ENCODE measurements around the gene ZNRF3.

Gene ZNRF3

DNA sequence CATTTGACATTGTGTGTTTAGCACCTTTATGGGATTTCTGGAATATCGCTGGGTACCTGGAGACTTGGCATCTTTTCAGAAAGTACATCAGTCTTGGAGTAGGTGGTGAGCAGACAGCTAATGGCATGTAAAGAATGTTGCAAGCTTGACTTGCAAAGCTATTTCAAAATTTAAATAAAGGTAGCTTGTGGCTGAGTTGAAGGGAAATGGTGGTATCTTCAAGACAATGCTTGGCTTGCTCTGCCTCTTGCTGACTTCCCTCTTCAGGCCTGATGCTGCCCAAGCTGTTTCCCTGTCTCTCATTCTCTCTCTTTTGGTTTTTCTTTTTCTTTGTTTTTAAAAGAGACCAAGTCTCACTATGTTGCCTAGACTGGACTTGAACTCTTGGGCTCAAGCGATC lies 13.2 kb downstream of the ZNRF3 start:
- no peak overlapping the region for H3K4me3 ChIP-seq (ENCODE audit: low read depth, low read length)
- peaks cover 6% of the 10 kb centered on the region for H3K79me2 ChIP-seq (ENCODE audit: control insufficient read depth, insufficient read depth, low read length, unreplicated experiment)
- H3K27me3 ChIP-seq (ENCODE audit: insufficient read depth, low read length), result no peaks in the 10 kb centered on the region
- no peak overlapping the region for H3K27ac ChIP-seq (ENCODE audit: low read depth, low read length)
- H3K36me3 ChIP-seq (ENCODE audit: insufficient read depth, low read length), result no peaks in the 10 kb centered on the region
- H2AFZ ChIP-seq (ENCODE audit: low read length, unreplicated experiment), result no peak overlapping the region
- H3K4me1 ChIP-seq (ENCODE audit: control insufficient read depth, insufficient read depth, low read length, unreplicated experiment), result no peaks in the 10 kb centered on the region

- Histone ChIP-seq H3K27ac (ENCODE audit: low read depth, low read length) (no peak overlapping the region), H3K79me2 (ENCODE audit: control insufficient read depth, insufficient read depth, low read length, unreplicated experiment) (peaks cover 11% of the 10 kb centered on the region)
Measured at GRCh38 chr22:28898233-28898629, 14.9 kb downstream of the ZNRF3 start.

DNA sequence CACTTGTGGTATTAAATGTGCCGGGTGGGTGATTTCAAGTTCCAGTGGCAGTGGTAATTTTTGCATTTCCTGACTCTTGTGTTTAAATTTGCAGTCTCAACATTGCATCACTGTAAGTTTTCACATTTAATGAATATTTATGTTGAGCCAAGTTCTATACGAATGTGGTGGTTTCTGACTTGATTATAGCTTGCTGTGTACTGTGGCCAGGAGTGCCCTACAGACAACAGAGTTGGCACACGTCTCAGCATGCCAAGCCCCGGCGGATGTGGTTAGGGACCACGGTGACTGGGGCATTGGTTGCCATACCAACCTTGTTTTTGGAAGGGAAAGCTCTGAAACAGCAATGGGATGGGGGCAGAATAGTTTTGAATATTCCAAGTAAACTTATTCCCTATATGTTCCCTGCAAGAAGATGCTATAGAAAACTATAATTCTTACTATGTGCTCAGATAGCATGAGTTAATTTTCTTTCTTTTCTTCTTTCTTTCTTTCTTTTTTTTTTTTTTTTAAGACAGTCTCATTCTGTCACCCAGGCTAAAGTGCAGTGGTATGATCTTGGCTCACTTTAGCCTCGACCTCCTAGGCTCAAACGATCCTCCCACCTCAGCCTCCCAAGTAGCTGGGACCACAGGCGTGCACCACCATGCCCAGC lies 16.0 kb downstream of the ZNRF3 start:
- H3K4me3 ChIP-seq (ENCODE audit: low read depth, low read length), result no peak overlapping the region
- H3K27ac ChIP-seq (ENCODE audit: low read depth, low read length), result no peak overlapping the region
- peaks cover 11% of the 10 kb centered on the region for H3K79me2 ChIP-seq (ENCODE audit: control insufficient read depth, insufficient read depth, low read length, unreplicated experiment)
- no peak overlapping the region for H2AFZ ChIP-seq (ENCODE audit: low read length, unreplicated experiment)
- H3K27me3 ChIP-seq (ENCODE audit: insufficient read depth, low read length), result no peaks in the 10 kb centered on the region
- no peaks in the 10 kb centered on the region for H3K36me3 ChIP-seq (ENCODE audit: insufficient read depth, low read length)
- no peaks in the 10 kb centered on the region for H3K4me1 ChIP-seq (ENCODE audit: control insufficient read depth, insufficient read depth, low read length, unreplicated experiment)

More at GRCh38 chr22:28898233-28898629, 14.9 kb downstream of the ZNRF3 start:
- Histone ChIP-seq H2AFZ (ENCODE audit: low read length, unreplicated experiment) (no peak overlapping the region), H3K36me3 (ENCODE audit: insufficient read depth, low read length) (no peaks in the 10 kb centered on the region), H3K4me1 (ENCODE audit: control insufficient read depth, insufficient read depth, low read length, unreplicated experiment) (no peaks in the 10 kb centered on the region), H3K27me3 (ENCODE audit: insufficient read depth, low read length) (no peaks in the 10 kb centered on the region), H3K4me3 (ENCODE audit: low read depth, low read length) (no peak overlapping the region)

- peaks cover 11% of the 10 kb centered on the region for H3K79me2 ChIP-seq (ENCODE audit: control insufficient read depth, insufficient read depth, low read length, unreplicated experiment)
- H3K4me1 ChIP-seq (ENCODE audit: control insufficient read depth, insufficient read depth, low read length, unreplicated experiment), result no peaks in the 10 kb centered on the region
- H3K4me3 ChIP-seq (ENCODE audit: low read depth, low read length), result no peak overlapping the region
- no peak overlapping the region for H2AFZ ChIP-seq (ENCODE audit: low read length, unreplicated experiment)
- H3K36me3 ChIP-seq (ENCODE audit: insufficient read depth, low read length), result no peaks in the 10 kb centered on the region
- H3K27me3 ChIP-seq (ENCODE audit: insufficient read depth, low read length), result no peaks in the 10 kb centered on the region
- no peak overlapping the region for H3K27ac ChIP-seq (ENCODE audit: low read depth, low read length)
Measured at GRCh38 chr22:28900379-28900925, 17.1 kb downstream of the ZNRF3 start.

DNA sequence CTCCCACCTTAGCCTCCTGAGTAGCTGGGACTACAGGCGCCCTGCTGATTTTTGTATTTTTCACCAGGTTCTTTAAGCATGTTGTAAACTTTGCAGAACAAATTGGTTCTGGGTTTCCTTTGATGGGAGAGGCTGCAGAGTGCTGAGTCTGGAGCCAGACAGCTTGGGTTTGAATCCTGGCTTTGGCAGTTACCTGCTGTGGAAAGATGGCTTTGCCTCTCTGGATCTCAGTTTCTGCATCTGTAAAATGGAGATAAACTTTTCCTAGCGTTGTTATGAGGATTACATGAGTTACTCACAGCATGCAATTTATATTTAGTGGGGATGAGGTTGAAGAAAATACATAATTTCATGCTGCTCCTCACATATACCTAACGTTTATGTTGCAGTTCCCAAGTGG lies 19.1 kb downstream of the ZNRF3 start:
- Histone ChIP-seq H3K27me3 (ENCODE audit: insufficient read depth, low read length) (no peaks in the 10 kb centered on the region), H3K79me2 (ENCODE audit: control insufficient read depth, insufficient read depth, low read length, unreplicated experiment) (peaks cover 10% of the 10 kb centered on the region)

GRCh38 chr22:28903080-28903479 lies 19.7 kb downstream of the ZNRF3 start:
- Histone ChIP-seq H3K27ac (ENCODE audit: low read depth, low read length) (no peak overlapping the region), H3K79me2 (ENCODE audit: control insufficient read depth, insufficient read depth, low read length, unreplicated experiment) (peaks cover 11% of the 10 kb centered on the region), H3K4me3 (ENCODE audit: low read depth, low read length) (no peak overlapping the region), H3K4me1 (ENCODE audit: control insufficient read depth, insufficient read depth, low read length, unreplicated experiment) (no peaks in the 10 kb centered on the region), H3K27me3 (ENCODE audit: insufficient read depth, low read length) (no peaks in the 10 kb centered on the region), H3K36me3 (ENCODE audit: insufficient read depth, low read length) (no peaks in the 10 kb centered on the region), H2AFZ (ENCODE audit: low read length, unreplicated experiment) (no peak overlapping the region)

More for the DNA sequence above, 19.1 kb downstream of the ZNRF3 start:
- Histone ChIP-seq H3K36me3 (ENCODE audit: insufficient read depth, low read length) (no peaks in the 10 kb centered on the region), H3K4me3 (ENCODE audit: low read depth, low read length) (no peak overlapping the region), H2AFZ (ENCODE audit: low read length, unreplicated experiment) (no peak overlapping the region), H3K4me1 (ENCODE audit: control insufficient read depth, insufficient read depth, low read length, unreplicated experiment) (no peaks in the 10 kb centered on the region), H3K27ac (ENCODE audit: low read depth, low read length) (no peak overlapping the region)

DNA sequence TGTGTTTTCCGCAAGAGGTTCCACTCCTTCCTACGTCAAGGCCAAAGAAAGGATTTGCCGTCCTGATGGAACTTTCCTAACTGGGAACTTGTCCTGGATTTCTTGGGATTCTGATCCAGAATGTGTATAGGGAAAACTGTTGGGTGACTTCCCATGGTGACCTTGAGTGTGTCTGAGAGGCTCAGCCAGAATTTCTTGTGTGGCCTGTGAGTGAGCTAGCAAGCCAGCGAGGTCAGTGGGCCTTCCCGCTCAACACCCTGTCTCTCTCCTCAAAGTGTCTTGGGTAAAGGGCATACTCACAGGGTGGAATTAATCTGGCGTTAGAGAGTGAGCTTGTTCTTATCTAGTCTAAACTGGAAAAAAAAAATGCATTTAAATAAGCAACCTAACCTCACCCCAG lies 20.4 kb downstream of the ZNRF3 start:
- H3K4me3 ChIP-seq (ENCODE audit: low read depth, low read length), result no peak overlapping the region
- no peak overlapping the region for H2AFZ ChIP-seq (ENCODE audit: low read length, unreplicated experiment)
- no peak overlapping the region for H3K27ac ChIP-seq (ENCODE audit: low read depth, low read length)
- no peaks in the 10 kb centered on the region for H3K36me3 ChIP-seq (ENCODE audit: insufficient read depth, low read length)
- peaks cover 14% of the 10 kb centered on the region for H3K79me2 ChIP-seq (ENCODE audit: control insufficient read depth, insufficient read depth, low read length, unreplicated experiment)
- no peaks in the 10 kb centered on the region for H3K4me1 ChIP-seq (ENCODE audit: control insufficient read depth, insufficient read depth, low read length, unreplicated experiment)
- no peaks in the 10 kb centered on the region for H3K27me3 ChIP-seq (ENCODE audit: insufficient read depth, low read length)

DNA sequence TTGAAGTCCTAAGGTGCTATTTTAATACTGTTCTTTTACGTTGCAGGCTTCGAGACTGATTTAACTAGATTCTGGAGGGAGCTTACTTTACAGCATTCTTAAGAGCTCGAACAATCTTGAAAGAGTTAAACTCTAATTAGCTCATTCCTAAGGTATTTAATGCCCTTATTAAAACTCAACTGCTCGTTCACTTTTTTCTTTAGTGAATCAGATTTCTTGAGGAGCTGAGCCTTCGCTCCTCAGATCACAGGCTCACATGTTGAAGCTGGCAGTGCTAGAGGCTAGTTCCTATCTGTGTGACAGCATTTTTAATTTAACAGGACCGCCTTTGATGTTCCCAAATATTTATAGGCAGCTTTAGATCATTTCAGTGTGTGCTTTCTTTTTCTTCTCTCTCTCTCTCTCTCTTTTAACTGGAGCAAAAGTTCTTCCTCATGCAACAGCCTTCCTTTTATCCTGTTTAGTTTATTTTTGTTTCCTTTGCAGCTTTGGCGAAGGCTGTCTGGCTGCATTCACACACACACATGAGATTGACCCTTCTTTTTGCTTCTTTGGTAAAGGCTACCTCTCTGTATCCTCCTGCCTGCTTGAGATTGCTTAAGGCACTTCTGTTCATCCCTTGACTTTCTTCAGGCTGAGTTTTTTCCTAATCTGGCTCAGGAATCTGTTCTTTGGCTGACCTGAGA lies 21.0 kb downstream of the ZNRF3 start:
- no peaks in the 10 kb centered on the region for H3K4me1 ChIP-seq (ENCODE audit: control insufficient read depth, insufficient read depth, low read length, unreplicated experiment)
- H3K4me3 ChIP-seq (ENCODE audit: low read depth, low read length), result no peak overlapping the region
- no peaks in the 10 kb centered on the region for H3K27me3 ChIP-seq (ENCODE audit: insufficient read depth, low read length)
- H3K27ac ChIP-seq (ENCODE audit: low read depth, low read length), result no peak overlapping the region
- H2AFZ ChIP-seq (ENCODE audit: low read length, unreplicated experiment), result no peak overlapping the region
- H3K79me2 ChIP-seq (ENCODE audit: control insufficient read depth, insufficient read depth, low read length, unreplicated experiment), result peaks cover 14% of the 10 kb centered on the region
- H3K36me3 ChIP-seq (ENCODE audit: insufficient read depth, low read length), result no peaks in the 10 kb centered on the region

DNA sequence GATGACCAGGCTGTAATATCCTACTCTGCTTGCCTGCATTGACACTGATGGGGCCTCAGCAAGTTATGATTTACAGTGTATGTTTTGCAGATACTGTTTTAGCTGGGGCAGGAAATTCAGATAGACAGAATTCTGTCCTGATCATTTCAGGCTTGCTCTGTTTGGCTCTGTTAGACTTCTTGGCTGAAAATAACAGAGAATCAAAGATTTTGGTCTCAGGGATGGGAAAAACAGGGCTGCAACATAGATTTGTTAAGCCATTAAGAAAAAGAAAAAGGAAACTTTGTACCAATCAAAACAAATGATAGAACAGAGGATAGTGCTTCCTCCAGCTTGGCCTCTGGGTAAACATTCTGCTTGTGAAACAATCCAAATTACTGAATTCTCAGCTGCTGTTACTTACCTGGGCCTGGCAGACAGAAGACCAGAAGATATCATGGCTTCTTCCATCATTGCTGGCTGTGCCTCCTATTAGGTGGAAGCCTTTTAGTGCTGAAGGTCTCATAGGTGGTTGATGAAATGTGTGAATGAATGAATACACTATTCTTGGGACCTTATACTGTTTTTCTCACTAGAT lies 22.0 kb downstream of the ZNRF3 start:
- Histone ChIP-seq H2AFZ (ENCODE audit: low read length, unreplicated experiment) (no peak overlapping the region), H3K36me3 (ENCODE audit: insufficient read depth, low read length) (no peaks in the 10 kb centered on the region), H3K27ac (ENCODE audit: low read depth, low read length) (no peak overlapping the region), H3K79me2 (ENCODE audit: control insufficient read depth, insufficient read depth, low read length, unreplicated experiment) (peaks cover 14% of the 10 kb centered on the region), H3K27me3 (ENCODE audit: insufficient read depth, low read length) (no peaks in the 10 kb centered on the region), H3K4me1 (ENCODE audit: control insufficient read depth, insufficient read depth, low read length, unreplicated experiment) (no peaks in the 10 kb centered on the region), H3K4me3 (ENCODE audit: low read depth, low read length) (no peak overlapping the region)

- Histone ChIP-seq H2AFZ (ENCODE audit: low read length, unreplicated experiment) (no peak overlapping the region), H3K36me3 (ENCODE audit: insufficient read depth, low read length) (no peaks in the 10 kb centered on the region), H3K79me2 (ENCODE audit: control insufficient read depth, insufficient read depth, low read length, unreplicated experiment) (peaks cover 12% of the 10 kb centered on the region), H3K27ac (ENCODE audit: low read depth, low read length) (no peak overlapping the region), H3K4me1 (ENCODE audit: control insufficient read depth, insufficient read depth, low read length, unreplicated experiment) (peaks cover under 1% of the 10 kb centered on the region), H3K4me3 (ENCODE audit: low read depth, low read length) (no peak overlapping the region), H3K27me3 (ENCODE audit: insufficient read depth, low read length) (no peaks in the 10 kb centered on the region)
Measured at GRCh38 chr22:28906312-28906711, 22.9 kb downstream of the ZNRF3 start.

All from ACC112 (cell line).